Cardiac septum (tissue), 1 donor: Measurements from ENCODE around the gene PDLIM4. TPM values are rescaled to one million over a fixed set of nuclear protein-coding genes. Genes with fewer than 3 reads are reported as not detected.

Experiments
- DNase-seq: peaks from one replicate; pipeline ENCODE4 v3.0.0-alpha.2; 2020; ENCODE audit warnings: low spot score
- intact Hi-C: fragments of 100-400 bp; cut with DNase I; formaldehyde crosslinking; loops from one replicate; pipeline ENCODE4 v1.14.0; 2022
- total RNA-seq: library from RNA; stranded (reverse); fragmentation: NEBNext Ultra II Directional; extraction: Animal tissue kit (Norgen Biotek cat#: 25700); gene quantifications from one replicate; pipeline ENCODE4 v1.2.1, GENCODE V29; 2021
- donor health status: DM: no; HTN: no; CAD: no.

The PDLIM4 gene
- total RNA-seq, 1 donor from 2014 or later, result 8.8 TPM

DNA sequence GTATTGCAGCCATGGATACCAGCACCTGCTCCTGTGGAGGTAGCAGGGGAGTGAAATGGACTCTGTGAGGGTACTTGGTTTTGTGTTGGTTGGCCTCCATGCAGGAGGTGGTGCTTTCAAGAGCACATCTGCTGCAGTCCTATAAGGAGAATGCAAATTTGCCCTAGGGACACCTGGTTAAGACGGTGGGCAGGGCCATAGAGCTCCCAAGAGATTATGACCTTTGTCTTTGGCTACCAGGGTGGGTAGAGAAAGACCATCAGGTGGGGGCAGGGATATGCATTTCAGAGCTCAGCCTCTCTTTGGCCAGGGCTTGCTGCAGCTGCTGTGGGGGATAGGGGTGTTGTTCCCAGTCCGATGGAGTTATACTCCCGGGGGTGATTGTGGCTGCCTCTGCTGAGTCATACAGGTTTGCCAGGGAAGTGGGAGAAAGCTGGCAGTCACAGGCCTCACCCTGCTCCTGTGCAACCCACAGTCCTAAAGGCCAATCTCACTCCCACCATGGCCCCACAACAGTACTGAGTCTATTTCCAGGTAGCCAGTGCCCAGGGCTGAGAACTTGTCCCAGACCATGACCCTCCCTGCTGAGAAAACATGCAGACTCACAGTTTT, 14.0 kb upstream of the PDLIM4 start:
- no peak for DNase-seq
- intact Hi-C loops, result no loop called here

DNA sequence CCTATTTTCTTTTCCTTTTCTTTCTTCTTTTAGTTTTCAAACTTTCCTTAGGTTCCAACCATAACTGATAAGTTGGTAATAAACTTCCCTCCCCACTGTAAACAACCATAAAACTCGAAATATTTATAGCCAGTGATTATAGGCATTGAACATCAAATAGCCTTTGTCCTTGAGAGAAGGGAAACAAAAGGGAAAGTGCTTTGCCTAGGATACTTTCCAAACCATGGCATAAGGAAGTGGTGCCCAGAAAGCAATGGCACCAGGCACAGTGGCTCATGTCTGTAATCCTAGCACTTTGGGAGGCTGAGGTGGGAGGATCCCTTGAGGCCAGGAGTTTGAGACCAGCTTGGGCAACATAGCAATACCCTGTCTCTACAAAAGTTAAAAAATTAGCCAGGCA, 11.9 kb upstream of the PDLIM4 start:
- DNase-seq, result no peak

DNA sequence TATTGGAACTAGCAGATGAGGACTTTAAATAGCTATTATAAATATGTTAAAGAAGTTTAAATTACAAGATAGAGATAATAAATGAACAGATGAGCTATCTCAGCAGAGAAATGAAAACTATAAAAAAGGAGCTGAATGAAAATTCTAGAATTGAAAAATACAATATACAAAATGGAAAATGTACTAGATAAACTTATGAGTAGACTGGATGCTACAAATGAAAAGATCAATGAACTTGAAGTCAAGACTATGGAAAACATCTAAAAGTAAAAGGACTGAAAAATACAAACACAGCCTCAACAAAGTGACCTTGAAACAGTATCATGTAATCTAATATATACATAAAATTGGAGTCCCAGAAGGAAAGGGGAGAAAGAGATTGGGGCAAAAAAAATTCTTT, 10.7 kb upstream of the PDLIM4 start:
- no peak for DNase-seq
- intact Hi-C loops, result no loop called here

More for the DNA sequence above, 11.9 kb upstream of the PDLIM4 start:
- intact Hi-C loops, result no loop called here

DNA sequence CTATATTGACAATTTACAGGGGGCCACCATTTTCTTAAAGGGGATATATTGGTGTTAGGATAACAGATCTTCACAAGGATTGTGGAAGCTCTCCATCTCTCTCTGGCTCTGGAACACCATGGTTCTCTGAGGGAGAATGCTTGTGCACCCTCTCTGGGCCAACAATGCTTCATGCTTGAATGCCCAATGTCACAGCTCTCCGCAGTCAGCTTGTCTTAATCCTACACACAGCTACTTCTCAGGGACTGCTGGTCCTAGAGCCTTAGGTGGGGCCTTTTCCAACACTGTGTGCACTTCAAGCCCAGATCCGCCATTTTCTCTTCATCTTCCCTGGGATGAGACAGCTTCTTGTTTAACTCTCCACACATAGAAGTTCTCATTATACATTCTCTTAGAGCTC, 6.9 kb upstream of the PDLIM4 start:
- intact Hi-C loops, result no loop called here
- no peak for DNase-seq

DNA sequence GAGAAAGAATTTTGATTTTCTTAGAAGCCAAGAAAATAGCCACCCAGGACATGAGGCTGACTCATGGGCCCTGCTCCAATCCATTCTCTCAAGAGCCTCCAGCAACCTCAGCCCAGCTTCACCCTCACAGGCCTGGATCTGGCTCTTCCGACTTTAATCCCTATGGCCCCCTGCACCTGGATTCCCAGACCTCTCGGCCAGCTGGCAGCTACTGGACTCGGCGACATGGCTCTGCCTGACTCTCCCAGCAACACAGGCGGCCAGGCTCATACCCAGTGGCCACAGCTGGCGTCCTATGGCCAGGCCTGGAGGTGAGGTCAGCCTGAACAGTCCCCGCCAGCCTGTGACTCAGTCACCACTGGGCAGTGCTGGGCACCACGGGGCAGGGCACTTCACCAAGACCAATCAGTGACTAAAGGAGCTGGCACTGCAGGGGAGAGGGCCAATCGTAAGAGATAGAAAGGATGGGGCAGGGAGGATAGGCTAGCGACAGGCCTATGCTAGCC, 6.2 kb upstream of the PDLIM4 start:
- DNase-seq, result no peak
- intact Hi-C loops, result no loop called here

DNA sequence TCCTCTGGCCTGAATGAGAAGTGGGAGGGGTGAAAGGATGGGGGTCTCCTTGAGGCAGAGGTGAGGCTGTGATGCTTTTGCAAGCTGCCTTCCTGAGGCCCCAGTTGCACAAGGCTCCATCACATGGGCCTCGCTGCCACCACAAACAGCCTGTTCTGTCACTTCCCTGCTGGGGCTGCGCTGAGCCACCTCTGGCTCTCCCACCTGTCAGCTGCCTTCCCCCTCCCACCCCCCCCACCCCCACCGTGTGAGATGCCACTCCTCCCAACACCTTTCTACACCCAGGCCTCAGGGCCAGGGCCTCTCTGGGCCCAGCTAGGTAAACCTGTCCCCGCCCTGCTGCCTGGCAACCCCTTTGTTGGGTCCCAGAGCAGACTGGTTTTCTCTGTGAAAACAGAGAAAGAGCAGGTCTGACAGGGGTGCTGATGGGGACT, 4.5 kb upstream of the PDLIM4 start:
- intact Hi-C loops, result no loop called here
- DNase-seq, result no peak

DNA sequence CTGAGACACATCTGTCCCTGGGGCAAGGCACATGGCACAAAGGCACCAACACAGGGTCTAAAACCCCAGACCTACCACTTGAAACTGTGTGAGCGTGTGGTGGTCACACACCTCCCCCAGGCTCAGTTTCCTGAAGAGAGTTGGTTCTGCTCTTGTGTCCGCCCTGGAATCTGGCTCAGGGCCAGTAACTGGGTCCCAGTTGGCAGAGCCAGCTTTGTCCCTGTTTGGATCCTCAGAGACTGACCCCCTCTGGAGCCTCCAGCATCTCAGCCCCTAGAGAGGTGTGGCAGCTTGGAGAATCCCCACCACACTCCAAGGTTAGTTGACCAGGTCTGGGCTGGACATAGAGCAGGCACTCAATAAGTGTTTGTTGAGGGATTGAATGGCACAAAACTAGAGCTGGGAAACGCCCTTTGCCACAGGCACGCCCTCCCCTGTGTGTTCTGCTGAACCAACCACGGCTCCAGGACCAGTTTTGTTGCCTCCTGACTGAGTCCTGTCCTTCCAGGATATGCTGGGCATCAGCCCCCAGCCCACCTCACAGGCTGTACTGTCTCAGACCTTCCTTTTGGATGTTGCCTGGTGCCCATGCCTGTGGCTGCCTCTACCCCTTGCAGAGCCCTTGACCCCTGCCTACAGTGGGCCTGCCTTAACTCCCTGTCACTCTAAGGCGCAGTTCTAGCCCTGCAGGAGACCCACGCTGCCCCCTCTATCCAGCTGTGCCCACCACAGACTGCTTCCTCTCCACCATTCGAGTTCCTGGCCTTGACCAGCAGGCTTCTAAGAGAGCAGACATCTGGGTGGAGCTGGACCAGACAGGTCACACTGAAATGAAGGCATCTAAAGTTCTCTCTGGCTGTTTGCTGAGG, 3.8 kb upstream of the PDLIM4 start:
- DNase-seq, result no peak

DNA sequence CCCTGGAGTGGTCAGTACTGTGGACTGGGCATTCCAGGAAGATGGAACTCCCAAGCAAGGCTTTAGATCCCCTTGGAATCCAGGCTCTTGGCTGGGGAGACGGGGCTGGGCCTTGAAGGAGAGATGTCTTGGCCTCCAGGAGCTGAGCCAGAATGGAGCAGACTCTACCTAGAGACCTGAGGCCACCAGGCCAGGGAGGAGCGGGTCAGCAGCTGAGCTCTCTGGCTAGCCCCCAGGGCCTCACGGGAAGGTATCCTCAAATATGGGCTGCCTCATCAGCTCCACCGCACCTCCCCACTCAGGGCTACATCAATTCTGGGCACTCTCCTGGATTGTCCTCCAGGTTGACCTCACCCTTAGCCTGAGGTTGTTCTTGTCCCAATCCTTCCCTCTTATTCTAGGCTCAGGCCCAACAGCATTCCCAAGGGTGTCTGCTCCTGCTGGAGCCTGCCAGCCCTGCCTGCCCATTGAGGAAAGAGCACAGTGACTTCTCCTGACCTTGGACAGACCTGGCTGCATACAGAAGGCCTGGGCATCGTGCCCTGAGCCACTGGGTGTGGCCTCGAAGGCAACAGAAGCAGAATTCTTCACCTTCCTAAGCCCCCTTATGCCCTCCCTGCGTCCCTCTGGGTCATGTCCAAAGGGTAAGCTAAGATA, 3.0 kb upstream of the PDLIM4 start:
- intact Hi-C loops, result no loop called here

More for the DNA sequence above, 3.8 kb upstream of the PDLIM4 start:
- intact Hi-C loops, result no loop called here

DNA sequence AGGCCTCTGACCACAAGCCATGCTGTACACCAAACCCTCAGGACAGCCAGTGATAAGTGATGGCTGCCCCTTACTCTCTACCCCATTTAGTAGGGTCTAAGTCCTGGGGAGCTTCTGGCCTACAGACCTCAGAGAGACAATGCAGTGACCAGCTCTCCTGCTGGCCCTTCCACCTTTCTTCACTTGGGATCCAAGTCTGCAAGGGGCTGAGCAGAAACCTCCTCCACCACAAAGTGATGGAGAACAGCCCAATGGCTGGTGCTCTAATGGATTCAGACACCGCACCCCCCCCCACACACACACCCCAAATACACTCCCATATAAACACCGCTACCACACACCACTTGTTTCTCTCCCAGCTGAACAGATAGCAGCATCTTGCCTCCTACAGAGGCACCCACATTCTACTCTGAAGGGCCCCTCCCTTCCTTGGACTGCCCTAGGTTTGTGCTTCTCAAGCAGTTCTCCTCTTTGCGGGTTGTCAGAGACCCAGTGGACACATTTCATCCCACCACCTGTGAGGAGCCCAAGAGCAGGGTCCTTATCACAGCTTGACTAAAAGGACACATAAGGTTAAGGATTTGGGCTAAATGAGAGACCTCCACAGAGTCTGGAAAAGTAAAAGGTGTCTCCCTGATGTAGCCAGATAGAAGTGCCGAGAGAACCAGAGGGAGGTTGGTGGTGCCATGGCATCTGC, 1.3 kb upstream of the PDLIM4 start:
- intact Hi-C loops, result no loop called here
- no peak for DNase-seq

More for the DNA sequence above, 3.0 kb upstream of the PDLIM4 start:
- DNase-seq, result no peak

DNA sequence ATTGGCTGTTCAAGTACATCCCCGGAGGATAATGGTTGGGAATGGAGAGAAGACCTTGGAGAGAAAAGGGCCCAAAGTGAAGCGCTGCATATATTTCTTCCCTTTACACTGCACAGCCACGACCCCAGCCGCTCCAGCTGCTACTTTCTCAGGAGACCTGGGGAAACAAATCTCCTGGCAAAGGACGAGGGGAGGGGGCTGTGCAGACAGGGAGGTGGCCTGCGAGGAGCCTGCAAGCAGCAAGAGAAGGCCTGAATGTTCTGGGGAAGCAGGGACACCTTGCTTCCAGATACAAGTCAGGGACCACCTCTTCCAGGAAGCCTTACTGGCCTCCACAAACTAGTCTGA, 739 bp upstream of the PDLIM4 start:
- intact Hi-C loops, result no loop called here
- no peak for DNase-seq

DNA sequence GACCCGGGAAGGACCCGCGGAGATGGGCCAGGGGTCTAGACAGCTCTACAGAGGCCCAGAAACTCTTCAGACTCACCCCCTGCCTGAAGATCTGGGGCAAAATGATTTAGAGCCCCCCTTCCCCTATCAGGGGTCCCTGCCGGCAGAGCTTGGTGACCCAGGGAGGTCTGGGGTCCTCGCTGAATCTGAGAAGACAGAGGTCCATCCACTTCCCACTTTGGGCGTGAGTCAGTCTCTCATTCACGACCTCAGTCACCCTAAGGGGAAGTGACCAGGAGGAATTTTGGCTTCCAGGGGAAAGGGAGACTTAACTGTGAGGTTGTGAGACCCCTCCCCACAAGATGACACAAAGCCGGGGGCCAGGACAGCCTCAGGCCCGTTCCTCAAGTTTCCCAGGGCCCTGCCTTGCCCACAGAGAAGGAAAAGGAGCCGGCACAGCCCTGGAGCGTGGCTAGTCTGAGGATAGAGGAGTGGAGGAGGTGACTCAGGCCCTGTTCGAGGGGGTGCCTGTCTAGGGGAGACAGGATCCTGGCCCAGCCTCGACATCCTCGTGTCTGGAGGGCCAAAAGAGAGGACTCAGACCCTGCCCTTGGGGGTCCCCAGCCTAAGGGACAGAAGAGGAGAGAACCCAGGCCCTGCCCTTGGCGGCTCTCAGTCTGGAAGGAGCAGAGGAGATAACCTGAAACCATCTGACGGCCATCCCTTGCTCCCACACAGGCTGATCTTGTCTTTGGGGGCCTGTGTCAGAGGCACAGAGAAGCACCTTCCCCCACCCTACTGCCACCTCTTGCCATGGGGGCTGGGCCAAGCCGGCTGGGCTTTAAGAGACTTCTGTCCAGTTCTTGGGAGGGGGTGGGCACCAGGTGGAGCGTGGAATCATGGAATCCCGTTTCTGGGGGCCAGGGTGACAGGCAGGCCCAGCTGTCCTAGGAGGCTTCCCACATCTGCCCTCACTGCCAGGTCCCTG, 889 bp downstream of the PDLIM4 start:
- intact Hi-C loops, result no loop called here
- no peak for DNase-seq

DNA sequence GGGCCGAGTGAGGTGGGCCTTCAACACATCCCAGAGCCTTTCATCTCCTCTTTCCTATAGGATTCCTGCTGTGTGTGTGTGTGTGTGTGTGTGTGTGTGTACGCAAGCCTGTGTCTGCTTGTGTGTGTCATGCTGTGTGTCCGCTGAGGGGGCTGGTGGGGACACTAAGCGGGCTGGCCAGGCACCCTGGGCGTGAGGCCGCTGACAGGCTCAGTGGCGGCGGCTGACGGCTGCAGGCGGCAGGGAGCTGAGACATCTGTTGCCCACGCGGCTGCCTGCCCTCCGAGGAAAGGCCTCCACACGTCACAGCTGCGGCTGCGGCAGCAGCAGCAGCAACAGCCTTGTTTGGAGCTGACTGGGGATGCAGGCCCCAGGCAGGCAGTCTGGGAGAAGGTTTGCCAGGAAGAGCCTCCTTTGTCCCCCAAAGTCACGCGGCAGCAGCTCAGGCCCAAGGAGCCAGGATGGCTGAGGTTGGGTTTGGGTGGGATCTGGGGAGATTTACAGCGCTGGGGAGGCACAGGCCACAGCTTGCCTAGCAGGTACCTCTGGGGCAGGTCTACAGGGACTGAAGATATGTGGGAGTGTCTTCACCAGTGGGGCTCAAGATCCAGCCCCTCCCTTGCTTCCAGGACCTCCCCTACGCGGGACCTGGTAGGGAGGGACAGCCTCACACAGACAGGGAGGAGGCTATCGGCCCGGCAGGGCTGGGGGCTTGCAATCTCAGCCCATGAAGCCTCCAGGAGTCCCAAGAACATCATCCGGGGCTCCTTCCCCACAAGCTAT, 1.8 kb downstream of the PDLIM4 start:
- DNase-seq, result no peak
- intact Hi-C loops, result no loop called here

DNA sequence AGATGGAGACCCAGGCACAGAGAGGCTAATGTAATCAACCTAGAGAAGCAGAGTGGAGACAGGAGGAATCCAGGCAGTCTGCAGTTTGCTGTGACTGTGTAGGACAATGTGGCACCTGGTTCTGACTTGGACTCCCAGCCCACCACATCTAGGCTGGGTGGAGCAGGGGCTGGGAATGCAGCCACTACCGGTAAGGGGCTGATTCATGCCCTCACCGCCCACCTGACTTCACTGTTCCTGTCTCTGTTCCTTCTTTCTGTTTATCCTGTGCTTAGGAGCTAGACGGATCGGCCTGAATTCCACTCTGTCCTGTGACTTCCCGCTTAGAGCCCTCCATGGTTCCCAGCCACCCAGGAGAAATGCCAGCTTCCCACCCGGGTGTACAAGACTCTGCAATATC, 2.6 kb downstream of the PDLIM4 start:
- no peak for DNase-seq
- intact Hi-C loops, result no loop called here

DNA sequence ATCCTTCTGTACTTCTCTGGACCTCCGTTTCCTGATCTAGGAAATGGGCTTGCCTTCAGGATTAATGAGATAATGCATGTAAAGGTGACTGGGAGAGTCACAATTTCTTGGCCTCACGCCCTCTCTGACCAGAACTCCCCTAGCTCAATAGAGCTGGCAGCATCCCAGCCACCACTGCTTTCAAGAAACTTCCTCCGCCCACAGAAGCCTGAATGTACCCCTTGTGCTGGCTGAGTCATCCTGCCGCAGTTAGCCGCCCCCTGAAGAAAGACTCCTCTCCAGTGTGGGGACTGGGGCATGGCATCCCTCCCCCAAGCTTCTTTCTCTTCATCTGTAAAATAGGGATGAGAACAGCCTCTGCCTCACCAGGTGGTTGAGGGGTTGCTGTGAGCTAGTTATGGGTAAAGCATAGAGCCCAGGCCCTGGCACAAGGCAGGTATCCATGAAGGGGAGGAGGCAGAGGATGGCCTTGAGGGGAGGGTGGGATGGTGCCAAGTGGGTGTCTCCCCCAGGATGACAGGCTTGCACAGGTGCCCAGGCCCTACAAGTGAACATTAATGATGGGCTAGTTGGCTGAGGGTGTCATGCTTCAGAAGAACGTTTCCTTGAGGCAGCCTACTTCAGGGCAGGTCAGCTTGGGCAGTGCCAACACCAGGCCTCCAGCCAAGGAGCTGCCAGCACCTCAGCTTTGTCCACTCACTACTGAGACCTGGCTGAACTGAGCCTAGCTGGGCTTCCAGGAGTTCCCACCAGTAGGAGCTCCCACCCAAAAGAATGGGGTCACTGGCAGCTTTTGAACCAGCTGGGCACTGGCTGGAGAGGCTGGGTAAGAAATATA, 3.4 kb downstream of the PDLIM4 start:
- intact Hi-C loops, result no loop called here
- no peak for DNase-seq

DNA sequence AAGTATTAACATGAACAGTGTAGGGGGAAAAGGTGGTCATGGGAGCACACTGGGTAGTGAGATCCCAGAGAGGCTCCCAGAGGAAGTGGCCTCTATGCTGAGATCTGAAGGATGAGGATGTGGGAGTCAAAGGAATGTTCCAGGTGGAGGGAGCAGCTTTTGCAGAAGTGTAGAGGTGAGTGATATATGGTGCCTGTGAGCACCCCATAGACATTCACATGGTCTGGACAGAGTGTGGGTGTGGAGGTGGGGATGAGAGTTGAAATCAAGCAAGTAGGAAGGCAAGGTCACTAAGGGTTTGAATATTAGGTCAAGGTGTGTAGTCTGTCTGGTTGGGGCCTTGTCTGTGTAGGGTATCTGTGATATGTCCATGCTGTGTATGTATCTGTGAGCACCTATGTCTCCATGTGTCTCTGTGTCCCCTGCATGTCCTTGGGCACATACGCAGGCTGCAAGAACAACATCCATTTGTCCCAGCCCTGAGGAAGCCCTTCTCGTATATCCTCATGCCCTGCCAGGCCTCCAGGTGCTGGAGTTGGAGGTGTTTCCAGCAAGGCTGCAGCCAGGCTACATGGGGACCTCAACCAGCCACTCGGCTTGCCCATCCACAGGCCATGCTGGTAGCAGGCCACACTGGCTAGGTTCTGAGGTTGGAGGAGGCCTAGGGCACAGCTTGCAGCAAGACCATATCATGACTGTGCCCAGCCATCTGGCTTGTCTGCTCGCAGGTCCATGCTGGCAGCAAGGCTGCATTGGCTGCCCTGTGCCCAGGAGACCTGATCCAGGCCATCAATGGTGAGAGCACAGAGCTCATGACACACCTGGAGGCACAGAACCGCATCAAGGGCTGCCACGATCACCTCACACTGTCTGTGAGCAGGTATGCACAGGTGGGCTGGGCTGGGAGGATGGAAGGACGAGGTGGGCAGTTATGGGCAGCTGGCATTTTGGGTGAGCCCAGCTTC, 4.7 kb downstream of the PDLIM4 start:
- no peak for DNase-seq
- intact Hi-C loops, result no loop called here

DNA sequence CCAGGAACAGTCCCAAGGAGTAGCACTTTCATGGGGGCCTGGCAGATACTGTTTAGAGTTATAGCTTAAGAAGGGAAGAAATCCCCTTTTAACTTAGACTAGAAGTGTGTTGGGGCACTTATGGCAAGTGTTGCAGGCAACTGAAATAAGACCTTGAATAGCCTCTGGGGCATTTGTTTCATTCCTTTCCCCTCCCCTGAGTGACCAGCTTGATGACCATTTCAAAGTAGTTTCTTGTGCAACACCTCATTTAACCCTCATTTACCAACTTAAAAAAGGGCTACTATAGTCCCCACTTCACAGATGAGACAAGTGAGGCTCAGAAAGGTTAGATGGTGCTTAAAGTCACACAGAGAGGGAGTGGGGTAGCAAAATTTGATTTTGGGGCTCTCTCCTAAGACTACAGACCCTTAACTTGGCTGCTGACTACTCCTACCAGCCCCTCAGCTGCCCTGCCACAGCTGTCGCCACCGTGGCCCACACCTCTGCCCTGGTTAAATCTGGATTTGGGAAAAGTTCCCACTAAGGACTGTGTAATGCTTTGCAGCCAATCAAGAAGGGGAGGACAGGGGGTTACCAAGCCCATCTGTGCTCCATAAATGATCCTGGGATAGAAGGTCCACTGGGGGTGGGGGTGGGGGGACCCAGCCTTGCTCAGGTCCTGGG, 5.5 kb downstream of the PDLIM4 start:
- intact Hi-C loops, result no loop called here
- no peak for DNase-seq
